NCI-H1417 treated with DMSO at 0.1 percent for 48 hours (cell line): Measurements from ENCODE around the gene PCIF1.

Experiments used
- DNase-seq: peaks from one replicate; lab custom pipeline; 2025; lab: John Stamatoyannopoulos, UW

Gene PCIF1

GRCh38 chr20:45904583-45905504 lies 29.6 kb upstream of the PCIF1 start:
- no peak for DNase-seq

DNA sequence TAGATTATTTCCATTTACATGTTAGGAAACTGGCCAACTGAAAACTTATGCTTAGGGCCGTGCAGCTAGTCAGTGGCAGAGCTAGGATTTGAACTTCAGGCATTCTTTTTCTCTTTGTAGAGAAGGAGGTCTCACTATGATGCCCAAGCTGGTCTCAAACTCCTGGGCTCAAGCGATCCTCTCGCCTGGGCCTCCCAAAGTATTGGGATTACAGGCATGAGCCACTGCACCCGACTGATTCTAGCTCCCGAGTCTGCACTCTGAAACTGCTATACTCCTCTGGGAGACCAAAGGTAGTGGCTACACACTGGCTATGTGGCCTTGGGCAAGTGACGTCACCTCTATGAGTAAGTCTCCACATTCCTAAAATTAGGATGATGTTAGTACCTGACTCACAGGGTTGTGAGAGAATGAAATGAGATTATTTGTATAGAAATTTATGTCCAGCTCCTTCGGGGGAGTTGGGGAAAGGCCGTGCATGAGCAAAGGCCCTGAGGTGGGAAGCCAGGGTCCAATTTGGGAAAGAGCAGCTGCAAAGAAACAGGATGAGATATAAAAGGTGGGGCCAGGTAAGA lies 28.9 kb upstream of the PCIF1 start:
- no peak for DNase-seq

GRCh38 chr20:45907219-45907948 lies 27.1 kb upstream of the PCIF1 start:
- no peak for DNase-seq

- DNase-seq = no peak
Measured at GRCh38 chr20:45908084-45908483, 26.4 kb upstream of the PCIF1 start.

GRCh38 chr20:45909336-45909808 lies 25.1 kb upstream of the PCIF1 start:
- DNase-seq = no peak

DNA sequence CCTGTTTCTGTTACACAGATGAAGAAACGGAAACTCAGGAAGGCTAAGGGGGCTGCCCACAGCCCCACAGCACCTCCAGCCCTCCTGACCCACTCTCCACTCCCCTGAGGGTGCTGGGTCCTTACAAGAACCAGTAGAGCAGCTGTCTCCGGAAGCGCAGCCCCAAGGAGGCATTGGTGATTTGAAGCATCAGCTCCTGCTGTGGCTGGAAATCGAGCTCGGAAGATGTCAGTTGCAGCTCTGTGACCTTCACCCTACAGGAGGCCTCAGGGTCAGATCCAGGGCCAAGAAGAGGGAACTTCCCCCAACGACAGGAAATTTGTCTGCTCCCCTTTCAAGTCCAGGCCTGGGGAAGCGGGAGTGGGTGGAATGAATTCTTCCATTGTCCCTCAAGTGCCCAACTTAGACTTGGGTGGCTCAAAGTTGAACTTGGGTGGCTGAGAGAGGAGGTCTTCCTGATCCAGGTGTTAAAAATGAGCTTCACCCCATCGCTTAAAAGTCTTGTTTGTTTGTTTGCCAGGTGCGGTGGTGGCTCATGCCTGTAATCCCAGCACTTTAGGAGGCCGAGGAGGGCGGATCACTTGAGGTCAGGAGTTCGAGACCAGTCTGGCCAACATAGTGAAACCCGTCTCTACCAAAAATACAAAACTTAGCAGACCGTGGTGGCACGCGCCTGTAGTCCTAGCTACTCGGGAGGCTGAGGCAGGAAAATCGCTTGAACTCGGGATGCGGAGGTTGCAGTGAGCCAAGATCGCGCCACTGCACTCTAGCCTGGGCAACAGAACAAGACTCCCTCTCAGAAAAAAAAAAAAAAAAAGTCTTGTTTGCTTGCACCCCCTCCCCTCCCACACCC lies 24.4 kb upstream of the PCIF1 start:
- DNase-seq = no peak

GRCh38 chr20:45910670-45911485 lies 23.6 kb upstream of the PCIF1 start:
- DNase-seq = no peak

GRCh38 chr20:45911486-45912343 lies 22.8 kb upstream of the PCIF1 start, which contains the start of gene PLTP:
Gene PLTP, minus strand, starts transcription at chr20:45912155. Its CDS starts 703 bp downstream, at chr20:45911452.
- DNase-seq = no peak

GRCh38 chr20:45912344-45912682 lies 22.2 kb upstream of the PCIF1 start:
- DNase-seq = no peak

- no peak for DNase-seq
Measured at GRCh38 chr20:45913116-45913515, 21.4 kb upstream of the PCIF1 start.

DNA sequence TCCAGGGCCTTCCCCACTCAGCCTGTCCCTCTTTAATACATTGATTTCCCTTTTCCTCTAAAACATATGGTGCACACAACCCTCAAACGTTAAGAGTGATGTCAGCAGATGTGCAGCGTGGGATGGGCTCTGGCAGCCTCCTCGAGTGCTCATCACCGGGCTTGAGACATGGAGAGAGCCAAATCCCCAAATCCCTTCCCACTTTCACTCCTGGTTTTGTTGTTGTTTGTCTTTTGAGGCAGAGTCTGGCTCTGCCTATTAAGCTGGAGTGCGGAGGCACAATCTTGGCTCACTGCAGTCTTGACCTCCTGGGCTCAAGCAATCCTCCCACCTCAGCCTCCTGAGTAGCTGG lies 16.7 kb upstream of the PCIF1 start:
- no peak for DNase-seq

- no peak for DNase-seq
Measured at GRCh38 chr20:45918182-45918737, 16.2 kb upstream of the PCIF1 start.

- no peak for DNase-seq
Measured at GRCh38 chr20:45918779-45919537, 15.5 kb upstream of the PCIF1 start.

DNA sequence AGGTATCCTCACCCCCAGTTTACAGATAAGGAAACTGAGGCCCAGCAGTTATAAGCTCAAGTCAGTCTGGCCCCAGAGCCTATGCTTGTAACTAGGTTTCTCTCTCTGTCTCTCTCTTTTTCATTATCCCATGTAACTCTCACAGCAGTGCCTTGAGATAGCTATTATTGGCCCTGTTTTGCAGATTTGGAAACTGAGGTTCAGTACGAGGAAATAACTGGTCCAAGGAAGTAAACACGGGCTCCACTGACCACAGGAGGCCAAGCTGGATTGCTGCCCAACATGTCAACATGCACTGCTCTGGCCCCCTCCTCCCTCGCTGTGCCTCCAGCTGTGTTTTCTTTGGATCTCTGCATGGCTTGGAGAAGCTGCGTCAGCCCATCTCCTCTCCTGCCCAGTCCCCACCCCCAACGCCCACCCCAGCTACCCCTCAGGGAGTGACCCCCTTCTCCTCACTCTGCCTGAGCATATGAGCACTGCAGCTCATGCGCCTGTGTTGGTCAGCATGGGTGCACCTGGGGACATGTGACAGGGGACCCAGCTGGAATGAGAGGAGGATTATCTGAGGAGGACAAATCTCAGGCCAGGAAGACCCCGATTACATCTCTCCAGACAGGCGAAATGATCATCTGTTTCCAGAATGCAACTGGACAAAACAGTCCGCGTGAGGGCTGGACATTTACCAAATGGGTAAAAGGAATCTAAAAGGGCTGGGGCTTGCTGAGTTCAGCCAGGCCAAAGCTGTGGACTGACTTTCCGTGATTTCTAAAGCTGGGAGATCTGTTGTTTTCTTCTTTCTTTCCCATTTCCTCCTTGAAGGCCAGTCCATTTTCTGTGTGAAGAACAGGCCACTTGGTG lies 14.7 kb upstream of the PCIF1 start:
- DNase-seq = no peak

GRCh38 chr20:45920462-45921336 lies 13.8 kb upstream of the PCIF1 start:
- no peak for DNase-seq

DNA sequence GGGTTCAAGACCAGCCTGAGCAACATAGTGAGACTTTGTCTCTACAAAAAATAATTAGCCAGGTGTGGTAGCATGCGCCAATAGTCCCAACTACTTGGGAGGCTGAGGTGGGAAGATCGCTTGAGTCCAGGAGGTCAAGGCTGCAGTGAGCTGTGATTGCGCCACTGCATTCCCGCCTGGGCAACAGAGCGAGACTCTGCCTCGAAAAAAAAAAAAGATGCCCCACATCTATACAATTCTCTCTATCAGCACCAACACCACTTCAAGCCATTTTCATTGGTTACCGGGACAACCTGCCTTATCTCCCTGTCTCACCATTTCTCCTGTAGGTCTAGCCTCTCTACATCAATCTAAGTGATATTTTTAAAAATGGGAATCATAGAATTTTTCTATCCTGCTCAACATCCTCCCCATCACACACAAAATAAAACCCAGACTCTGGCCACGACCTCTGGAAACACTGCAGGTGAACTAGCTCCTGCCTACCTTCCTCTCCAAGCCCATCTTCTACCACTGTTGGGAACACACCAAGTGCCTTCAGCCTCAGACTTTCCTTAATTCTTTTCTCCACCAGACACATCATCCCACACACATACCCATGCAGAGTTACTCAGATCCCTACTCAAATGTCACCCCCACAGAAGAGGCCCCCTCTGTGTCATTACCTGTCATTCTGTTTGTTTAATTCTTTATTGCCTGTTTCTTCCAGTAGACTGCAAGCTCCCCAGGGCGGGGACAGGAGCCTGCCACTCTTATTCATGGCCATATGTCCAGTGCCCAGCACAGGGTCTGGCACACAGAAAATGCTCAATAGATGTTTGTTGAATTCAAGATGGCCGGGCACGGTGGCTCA lies 12.9 kb upstream of the PCIF1 start:
- no peak for DNase-seq
